GOT3 (cell line): ENCODE data around the gene DLGAP5.

Experiments used
- DNase-seq: peaks from one replicate; lab custom pipeline; 2025; ENCODE audit warnings: mixed read lengths; lab: John Stamatoyannopoulos, UW

DLGAP5 gene

DNA sequence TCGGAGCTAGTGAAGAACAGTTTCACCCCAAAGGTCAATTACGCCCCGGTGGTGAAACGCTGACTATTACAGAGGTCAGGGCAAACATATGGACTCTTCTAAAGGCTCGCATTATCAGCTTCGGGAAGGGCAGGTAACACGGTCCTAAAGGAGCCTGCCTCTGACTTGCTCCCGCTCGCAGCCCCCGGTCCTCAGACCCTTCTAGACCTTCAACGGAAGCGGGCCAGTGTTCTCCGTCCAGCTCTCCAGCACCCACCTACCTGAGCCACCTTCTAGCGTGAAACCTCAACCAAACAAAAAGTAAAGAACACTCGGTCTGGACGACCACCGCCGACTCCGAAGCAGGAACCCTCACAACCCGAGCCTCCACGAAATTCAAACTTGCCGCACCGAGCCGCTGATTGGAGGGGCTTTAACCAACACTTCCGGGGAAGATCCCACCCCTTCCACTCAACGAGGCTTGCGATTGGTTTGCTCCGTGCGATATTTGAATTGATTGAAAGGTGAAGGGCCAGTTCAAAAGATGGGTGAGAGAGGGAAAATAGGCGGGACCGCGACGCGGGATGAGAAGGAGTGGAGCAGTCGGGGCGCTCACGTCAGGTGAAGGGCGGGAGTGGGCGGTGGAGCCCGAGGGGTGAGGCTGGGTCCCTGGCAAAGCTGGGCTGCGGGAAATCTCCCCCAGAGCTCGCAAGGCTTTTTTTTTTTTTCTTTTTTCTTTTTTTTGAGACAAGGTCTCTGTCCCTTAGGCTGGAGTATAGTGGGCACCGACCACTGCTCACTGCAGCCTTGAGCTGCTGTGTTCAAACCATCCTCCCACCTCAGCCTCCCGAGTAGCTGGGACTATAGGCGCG lies at the start of gene DLGAP5:
TSS of gene DLGAP5 (minus strand) at position 383 of the 851 bp plus-strand sequence. CDS start 2,406 bp downstream, outside the sequence.
- DNase-seq = peak; percentile 59

DNA sequence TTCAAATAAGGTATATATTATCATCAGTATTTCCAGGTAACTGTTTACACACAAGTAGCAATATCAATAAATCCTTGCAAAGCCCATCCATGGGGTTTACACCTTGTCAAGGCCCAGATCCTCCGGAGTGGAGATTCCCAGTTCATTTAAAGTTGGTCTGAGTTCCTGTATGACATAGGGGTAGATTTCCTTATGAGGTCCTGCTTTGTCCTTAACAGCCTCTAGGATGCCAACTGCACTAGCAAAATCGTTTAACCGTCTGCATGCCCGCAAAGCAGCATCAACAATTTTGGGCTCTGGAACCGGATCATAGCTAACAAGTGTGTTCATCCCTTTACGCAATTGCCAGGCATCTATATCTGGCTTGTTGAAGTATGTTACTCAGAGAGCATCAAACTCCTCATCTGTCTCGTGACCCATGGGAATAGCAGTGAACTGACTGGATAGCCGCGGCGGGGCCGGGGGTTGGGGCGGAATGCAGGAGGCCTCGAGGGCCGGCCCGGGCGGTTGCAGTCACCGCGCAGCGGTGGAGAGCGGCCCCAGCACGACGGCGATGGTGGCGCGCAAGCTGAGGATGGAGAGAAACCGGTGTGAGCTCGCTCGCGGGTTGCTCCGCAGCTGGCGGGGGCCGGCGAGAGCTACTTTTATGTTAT lies 49.3 kb upstream of the DLGAP5 start:
- no peak for DNase-seq

DNA sequence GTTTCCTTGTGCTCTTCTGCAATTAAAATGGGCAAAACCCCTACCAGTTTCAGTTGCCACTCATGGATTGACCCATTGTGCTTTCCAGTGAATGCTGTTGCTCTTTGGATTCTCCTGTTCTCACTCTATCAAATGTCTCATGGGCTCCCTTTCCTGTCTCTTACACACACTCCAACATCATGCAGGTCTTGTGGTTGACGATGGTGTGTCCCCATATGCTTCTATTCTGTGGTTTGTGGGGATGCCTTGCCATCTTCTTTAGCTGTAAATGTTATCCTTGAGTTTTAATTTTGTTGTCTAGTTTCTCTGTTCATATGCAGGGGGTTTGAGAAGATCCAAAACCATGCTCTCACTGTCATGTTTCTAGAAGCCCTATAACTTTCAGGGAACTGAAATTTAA lies 47.9 kb upstream of the DLGAP5 start:
- no peak for DNase-seq

DNA sequence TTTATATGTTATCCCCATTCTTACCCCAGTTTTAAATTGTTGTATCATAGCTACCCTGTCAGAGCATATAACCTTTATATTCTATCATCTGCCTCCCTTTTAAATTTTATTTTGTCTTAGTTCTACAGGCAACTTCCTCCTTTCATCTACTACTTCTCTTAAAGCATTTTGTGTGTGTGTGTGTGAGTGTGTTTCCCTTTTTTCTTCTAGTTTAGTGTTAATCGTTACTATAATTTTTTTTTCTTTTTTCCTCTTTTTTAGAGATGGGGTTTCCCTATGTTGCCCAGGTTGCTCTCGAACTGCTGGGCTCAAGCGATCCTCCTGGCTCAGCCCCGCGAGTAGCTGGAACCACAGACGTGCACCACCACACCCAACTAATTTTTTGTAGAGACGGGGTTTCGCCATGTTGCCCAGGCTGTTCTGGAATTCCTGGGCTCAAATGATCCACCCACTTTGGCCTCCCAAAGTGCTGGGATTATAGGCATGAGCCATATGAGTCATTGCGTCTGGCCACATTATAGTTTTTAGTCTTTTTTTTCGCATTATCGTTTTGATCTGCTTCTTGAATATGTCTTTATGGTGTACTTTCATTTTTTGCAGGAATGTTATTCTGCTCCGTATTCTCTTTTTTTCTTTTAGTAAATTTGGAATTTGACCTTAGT lies 46.8 kb upstream of the DLGAP5 start:
- no peak for DNase-seq

DNA sequence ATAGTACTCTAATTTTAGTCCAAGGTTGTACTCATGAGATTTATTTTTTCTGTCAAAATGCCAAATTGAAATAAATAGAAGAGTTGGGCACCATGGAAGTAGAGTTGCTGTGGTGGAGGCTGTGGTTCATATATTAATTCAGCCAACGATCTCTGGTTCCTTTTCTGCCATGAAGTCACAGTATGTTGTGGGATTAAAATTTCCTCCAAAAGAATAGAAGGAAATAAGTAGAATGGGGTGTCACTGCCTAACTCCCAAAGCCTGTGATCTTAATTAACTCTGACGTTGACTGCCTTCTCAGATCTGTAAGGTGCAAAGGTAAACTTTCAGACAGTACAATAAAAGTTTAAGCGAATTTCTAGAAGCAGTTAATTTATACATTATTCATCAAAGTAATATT lies 42.2 kb upstream of the DLGAP5 start:
- DNase-seq = no peak

DNA sequence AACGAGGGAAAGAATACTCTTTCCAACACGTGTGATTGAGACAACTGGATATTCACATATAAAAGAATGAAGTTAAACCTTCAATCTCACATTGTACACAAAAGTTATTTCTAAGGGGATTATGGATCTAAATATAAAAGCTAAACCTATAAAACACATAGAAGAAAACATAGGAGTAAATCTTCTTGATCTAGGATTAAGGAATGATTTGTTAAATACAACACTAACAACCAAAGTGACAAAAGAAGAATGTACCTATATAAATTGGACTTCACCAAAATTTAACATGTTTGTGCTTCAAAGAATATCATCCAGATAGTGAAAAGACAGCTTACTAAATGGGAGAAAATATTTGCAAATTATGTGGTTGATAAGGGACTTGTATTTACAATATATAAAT lies 36.9 kb upstream of the DLGAP5 start:
- no peak for DNase-seq

GRCh38 chr14:55223364-55223763 lies 32.0 kb upstream of the DLGAP5 start:
- no peak for DNase-seq

GRCh38 chr14:55221968-55222367 lies 30.6 kb upstream of the DLGAP5 start:
- no peak for DNase-seq

DNA sequence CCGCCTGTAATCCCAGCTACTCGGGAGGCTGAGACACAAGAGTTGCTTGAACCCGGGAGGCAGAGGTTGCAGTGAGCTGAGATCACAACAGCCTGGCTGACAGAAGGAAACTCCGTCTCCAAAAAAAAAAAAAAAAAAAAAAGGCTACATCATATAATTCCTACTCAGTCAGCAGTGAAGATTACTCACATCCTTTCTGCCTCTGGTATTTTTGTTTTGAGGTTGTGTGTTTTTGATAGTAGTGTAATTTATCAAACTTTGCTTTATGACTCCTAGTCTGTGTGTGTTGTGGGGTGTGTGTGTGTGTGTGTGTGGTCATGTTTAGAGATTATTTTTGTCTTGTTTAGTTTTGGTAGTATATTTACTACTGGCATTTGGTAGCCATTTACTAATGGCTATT lies 29.8 kb upstream of the DLGAP5 start:
- no peak for DNase-seq

- no peak for DNase-seq
These were observed 28.8 kb upstream of the DLGAP5 start for GRCh38 chr14:55220230-55220629.

DNA sequence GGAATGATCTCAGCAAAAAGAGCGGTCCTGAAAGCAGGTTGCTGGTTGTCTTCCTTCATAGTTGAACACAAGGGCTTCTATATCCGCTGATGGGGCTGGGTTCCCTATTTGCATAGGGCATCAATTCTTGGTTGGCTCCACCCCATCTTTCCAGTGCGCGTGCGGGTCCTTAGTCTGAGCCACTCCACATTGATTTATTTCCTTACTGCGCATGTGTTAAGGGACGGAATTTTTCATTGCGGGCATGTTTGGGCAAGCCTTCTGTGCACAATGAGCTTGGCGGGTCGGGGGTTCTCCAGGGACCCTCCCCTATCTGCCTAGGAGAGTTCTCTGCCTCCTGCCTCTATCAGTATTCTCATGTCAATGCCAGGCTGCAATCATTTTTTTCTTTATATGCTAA lies 21.2 kb upstream of the DLGAP5 start:
- DNase-seq = no peak

- DNase-seq = no peak
These were observed 16.4 kb upstream of the DLGAP5 start for GRCh38 chr14:55207832-55208231.

DNA sequence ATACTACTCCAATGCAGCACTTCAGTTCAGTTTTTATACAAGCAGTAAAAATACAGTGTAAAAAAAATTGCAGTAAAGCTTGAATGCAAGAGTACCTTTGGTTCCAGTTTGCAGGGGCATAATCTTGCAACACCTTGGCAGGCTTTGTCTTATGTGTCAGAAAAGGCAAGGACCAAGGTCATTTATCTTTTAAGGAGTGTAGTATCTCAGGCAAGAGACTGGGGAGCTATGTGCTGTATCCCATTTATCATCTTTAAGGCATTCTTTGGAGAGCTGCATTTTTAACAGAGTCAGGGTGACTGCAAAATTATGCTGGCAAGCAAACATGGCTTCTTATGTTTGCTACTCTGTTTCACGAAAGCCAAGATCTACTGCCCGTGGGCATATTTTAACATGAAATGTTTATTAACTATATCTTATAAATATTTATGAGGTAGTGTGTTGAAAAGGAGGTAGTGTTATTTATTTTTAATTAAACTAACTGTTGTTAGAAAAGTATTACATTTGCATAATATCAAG lies 14.8 kb upstream of the DLGAP5 start:
- DNase-seq = no peak

GRCh38 chr14:55201219-55202101 lies 10.1 kb upstream of the DLGAP5 start:
- DNase-seq = no peak

- no peak for DNase-seq
These were observed 9.3 kb upstream of the DLGAP5 start for GRCh38 chr14:55200651-55201050.

DNA sequence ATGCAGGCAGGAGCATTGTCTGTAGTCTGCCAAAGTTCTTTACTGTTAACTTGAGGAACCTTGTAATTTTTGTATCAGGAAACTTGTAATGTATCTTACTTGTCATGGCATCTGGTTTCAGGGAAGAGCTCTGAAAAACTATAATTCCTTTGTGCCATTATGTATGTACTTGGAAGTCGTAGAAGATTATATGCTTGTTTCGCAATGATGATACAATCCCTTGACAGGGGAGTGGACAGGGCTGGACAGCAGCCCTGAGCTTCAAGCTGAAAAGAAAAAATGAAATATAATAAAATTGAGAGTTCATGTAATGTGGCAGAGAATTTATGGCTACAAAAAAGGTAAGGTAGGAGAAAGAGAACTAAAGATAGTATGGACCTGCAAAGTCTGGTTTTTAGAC lies 7.4 kb upstream of the DLGAP5 start:
- DNase-seq = no peak

- DNase-seq = no peak
These were observed 3.4 kb upstream of the DLGAP5 start for GRCh38 chr14:55194656-55195355.

GRCh38 chr14:55192054-55192621 lies 753 bp upstream of the DLGAP5 start:
- DNase-seq = no peak

- DNase-seq = no peak
These were observed 531 bp downstream of the DLGAP5 start for GRCh38 chr14:55190906-55191202.

DNA sequence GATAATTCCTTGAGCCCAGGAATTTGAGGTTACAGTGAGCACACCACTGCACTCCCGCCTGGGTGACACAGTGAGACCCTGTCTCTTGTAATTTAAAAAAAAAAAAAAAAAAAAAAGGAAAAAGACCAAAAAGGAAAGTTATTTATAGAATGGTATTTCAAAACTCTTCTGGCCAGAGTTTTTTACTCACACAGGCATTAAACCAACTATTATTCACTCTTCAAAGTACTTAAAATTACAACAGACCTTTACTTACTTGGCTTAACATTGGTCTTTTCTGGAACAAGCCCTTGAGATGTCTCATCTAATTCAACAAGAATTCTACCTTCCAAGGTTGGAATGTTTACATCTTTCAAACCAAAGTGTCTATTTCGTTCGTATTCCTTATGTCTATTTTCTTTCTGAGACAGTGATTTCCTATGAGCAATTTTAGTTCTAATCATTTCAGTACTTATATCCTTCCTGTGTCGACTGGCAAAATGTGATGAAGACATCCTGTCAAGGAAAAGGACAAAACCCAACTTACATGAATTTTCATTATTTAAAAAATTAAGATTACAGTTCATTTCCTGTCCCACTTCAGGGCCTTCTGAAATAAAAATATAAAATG lies 2.6 kb downstream of the DLGAP5 start:
- no peak for DNase-seq

DNA sequence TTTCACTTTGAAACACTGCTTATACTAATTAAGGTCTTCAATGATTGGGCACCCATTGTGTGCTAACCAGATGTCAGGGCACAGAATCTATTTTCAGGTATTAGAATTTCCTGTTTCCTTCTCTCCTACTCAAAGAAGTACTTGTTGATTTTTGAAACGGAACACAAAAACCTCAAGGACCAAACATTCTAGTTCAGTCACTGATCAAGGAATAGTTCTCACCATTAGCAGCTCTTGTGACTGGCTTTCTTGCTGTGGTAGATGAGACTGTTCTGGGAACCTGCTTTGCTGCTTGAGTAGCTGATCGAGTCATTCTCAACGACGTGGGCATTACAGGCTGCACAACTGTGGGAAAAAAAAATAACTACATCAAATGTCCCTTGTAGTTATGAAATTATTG lies 11.0 kb downstream of the DLGAP5 start:
- DNase-seq = no peak
